Measurements from ENCODE around the gene PCDHGB4. TPM values are rescaled to one million over a fixed set of nuclear protein-coding genes. Genes with fewer than 3 reads are reported as not detected.
"Not testable (repeated sequence)": the region's sequence is repeated elsewhere in the genome, so short reads cannot be mapped to it uniquely, and the experiment has no call there.

The PCDHGB4 gene
- total RNA-seq, 4 donors from 2014 or later, result 3.1 to 14.8 (median 6.0) TPM

GRCh38 chr5:141417494-141418172, 30.1 kb downstream of the PCDHGB4 start, which contains the start of gene PCDHGB7:
PCDHGB7 (plus strand) TSS chr5:141417677; CDS start chr5:141417860, 183 bp downstream.
- peaks cover 0 to 98% (median 11%) of the 10 kb centered on the region in 3 donors for H3K9me3 ChIP-seq
- ATAC-seq, result peak; percentile 87
- H3K4me1 ChIP-seq, result peaks cover 0 to 23% (median 0%) of the 10 kb centered on the region in 3 donors
- not testable (repeated sequence) for H3K27me3 ChIP-seq
- H3K4me3 ChIP-seq, result peak within 1 kb of the TSS; percentile 36 to 52
- peak within 1 kb of the TSS in 3 of 4 donors; percentile 56 to 70 (median 69) for H3K27ac ChIP-seq
- WGBS, 2 donors (ENCODE audit: low coverage in 1 of 2), result 8 to 10% methylated on average over 8 to 13 of the region's 47 CpGs
- peak; percentile 35 to 74 (median 68) for TF ChIP-seq CTCF (IDR thresholded peaks at IDR 0.05)
- H3K36me3 ChIP-seq, result peaks cover 0 to 16% of the 10 kb centered on the region in 2 donors

GRCh38 chr5:141419074-141419880, 31.8 kb downstream of the PCDHGB4 start:
- WGBS, 2 donors (ENCODE audit: low coverage in 1 of 2), result 18 to 46% methylated on average over 6 to 7 of the region's 74 CpGs
- ATAC-seq, result no peak
- Histone ChIP-seq H3K36me3 (peaks cover 0 to 14% of the 10 kb centered on the region in 2 donors), H3K4me3 (no peak overlapping the region), H3K27me3 (no peaks in the 10 kb centered on the region), H3K9me3 (peaks cover 0 to 98% (median 12%) of the 10 kb centered on the region in 3 donors), H3K27ac (no peak overlapping the region), H3K4me1 (peaks cover 0 to 23% (median 0%) of the 10 kb centered on the region in 3 donors)
- no peak for TF ChIP-seq CTCF (IDR thresholded peaks at IDR 0.05)
- TF ChIP-seq POLR2AphosphoS5 (IDR thresholded peaks at IDR 0.05), result no peak

DNA sequence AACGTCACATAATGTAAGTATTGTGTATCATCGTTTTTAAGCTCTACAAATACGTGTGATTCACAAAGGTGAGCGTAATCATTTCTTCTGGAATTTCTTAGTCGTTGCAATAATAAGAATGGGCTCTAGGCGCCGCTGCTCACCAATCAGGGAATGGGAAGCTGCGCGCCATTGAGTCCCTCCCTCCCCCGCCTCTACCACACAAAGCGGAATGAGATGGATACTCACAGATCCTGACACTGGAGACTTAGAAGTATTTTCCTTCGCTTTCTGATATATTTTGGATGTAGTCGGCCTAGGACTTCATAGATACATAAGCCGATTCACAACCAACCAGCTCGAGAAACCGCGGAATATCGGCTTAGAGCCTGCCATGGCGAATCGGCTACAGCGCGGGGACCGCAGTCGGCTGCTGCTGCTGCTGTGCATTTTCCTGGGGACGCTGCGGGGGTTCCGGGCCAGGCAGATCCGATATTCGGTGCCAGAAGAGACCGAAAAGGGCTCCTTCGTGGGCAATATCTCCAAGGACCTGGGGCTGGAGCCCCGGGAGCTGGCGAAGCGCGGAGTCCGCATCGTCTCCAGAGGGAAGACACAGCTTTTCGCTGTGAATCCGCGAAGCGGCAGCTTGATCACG, 33.5 kb downstream of the PCDHGB4 start, which contains the start of gene PCDHGA11:
Gene PCDHGA11, plus strand, starts transcription at position 197 of the 634 bp plus-strand sequence. Its CDS starts 177 bp downstream, at position 374.
- Histone ChIP-seq H3K27me3 (no peaks in the 10 kb centered on the region), H3K4me3 (peak within 1 kb of the TSS in 1 of 2 donors; percentile 41), H3K4me1 (peaks cover 0 to 23% (median 0%) of the 10 kb centered on the region in 3 donors), H3K9me3 (peaks cover 0 to 99% (median 12%) of the 10 kb centered on the region in 3 donors), H3K27ac (no peak within 1 kb of the TSS), H3K36me3 (peaks cover 0 to 16% of the 10 kb centered on the region in 2 donors)
- peak; percentile 43 for ATAC-seq
- 15 to 20% methylated on average over 24 to 28 of the region's 42 CpGs for WGBS, 2 donors (ENCODE audit: low coverage in 1 of 2)
- peak in 3 of 4 experiments; percentile 19 to 36 (median 27) for TF ChIP-seq CTCF (IDR thresholded peaks at IDR 0.05)
- no peak for TF ChIP-seq EP300 (IDR thresholded peaks at IDR 0.05)
- TF ChIP-seq POLR2A (IDR thresholded peaks at IDR 0.05), result no peak

GRCh38 chr5:141421489-141421855, 34.0 kb downstream of the PCDHGB4 start:
- WGBS, 2 donors (ENCODE audit: low coverage in 1 of 2), result 0 to 10% methylated on average over 2 to 6 of the region's 13 CpGs
- no peak for ATAC-seq
- no peaks in the 10 kb centered on the region for H3K27me3 ChIP-seq
- H3K27ac ChIP-seq, result no peak overlapping the region
- H3K36me3 ChIP-seq, result peaks cover 0 to 21% of the 10 kb centered on the region in 2 donors
- peaks cover 0 to 99% (median 13%) of the 10 kb centered on the region in 3 donors for H3K9me3 ChIP-seq
- TF ChIP-seq CTCF (IDR thresholded peaks at IDR 0.05) (no peak), EP300 (IDR thresholded peaks at IDR 0.05) (no peak), POLR2AphosphoS5 (IDR thresholded peaks at IDR 0.05) (no peak), POLR2A (IDR thresholded peaks at IDR 0.05) (no peak)
- peaks cover 0 to 23% (median 0%) of the 10 kb centered on the region in 3 donors for H3K4me1 ChIP-seq
- peak overlapping the region in 1 of 2 donors; percentile 41 for H3K4me3 ChIP-seq
